Measurements from ENCODE around the gene ADGRL3.
"Not testable (repeated sequence)": the region's sequence is repeated elsewhere in the genome, so short reads cannot be mapped to it uniquely, and the experiment has no call there.

The ADGRL3 gene

GRCh38 chr4:61911313-61911756 is 711.2 kb downstream of the ADGRL3 start:
- no peak for DNase-seq (ENCODE audit: low spot score)

- DNase-seq (ENCODE audit: low spot score) = no peak
Measured at GRCh38 chr4:61913619-61914018, 713.5 kb downstream of the ADGRL3 start.

- DNase-seq (ENCODE audit: low spot score) = no peak
Measured at GRCh38 chr4:61915501-61915900, 715.4 kb downstream of the ADGRL3 start.

GRCh38 chr4:61918507-61918906 is 718.4 kb downstream of the ADGRL3 start:
- no peak for DNase-seq (ENCODE audit: low spot score)

- no peak for DNase-seq (ENCODE audit: low spot score)
Measured at GRCh38 chr4:61918987-61919386, 718.9 kb downstream of the ADGRL3 start.

- no peak for DNase-seq (ENCODE audit: low spot score)
Measured at GRCh38 chr4:61919561-61919960, 719.4 kb downstream of the ADGRL3 start.

- DNase-seq (ENCODE audit: low spot score) = no peak
Measured at GRCh38 chr4:61921920-61922319, 721.8 kb downstream of the ADGRL3 start.

- DNase-seq (ENCODE audit: low spot score) = no peak
Measured at GRCh38 chr4:61922766-61923165, 722.6 kb downstream of the ADGRL3 start.

GRCh38 chr4:61923179-61923578 is 723.1 kb downstream of the ADGRL3 start:
- DNase-seq (ENCODE audit: low spot score) = no peak

GRCh38 chr4:61924131-61924530 is 724.0 kb downstream of the ADGRL3 start:
- DNase-seq (ENCODE audit: low spot score) = no peak

GRCh38 chr4:61933527-61933926 is 733.4 kb downstream of the ADGRL3 start:
- DNase-seq (ENCODE audit: low spot score) = no peak

- no peak for DNase-seq (ENCODE audit: low spot score)
Measured at GRCh38 chr4:61934198-61934597, 734.1 kb downstream of the ADGRL3 start.

GRCh38 chr4:61938250-61938846 is 738.2 kb downstream of the ADGRL3 start:
- no peak for DNase-seq (ENCODE audit: low spot score)

- DNase-seq (ENCODE audit: low spot score) = no peak
Measured at GRCh38 chr4:61950625-61951024, 750.5 kb downstream of the ADGRL3 start.

GRCh38 chr4:61953386-61953785 is 753.3 kb downstream of the ADGRL3 start:
- DNase-seq (ENCODE audit: low spot score) = no peak

- DNase-seq (ENCODE audit: low spot score) = no peak
Measured at GRCh38 chr4:61958591-61958990, 758.5 kb downstream of the ADGRL3 start.

GRCh38 chr4:61959087-61959486 is 759.0 kb downstream of the ADGRL3 start:
- DNase-seq (ENCODE audit: low spot score) = no peak

GRCh38 chr4:61984260-61984909 is 784.3 kb downstream of the ADGRL3 start:
- no peak for DNase-seq (ENCODE audit: low spot score)

- DNase-seq (ENCODE audit: low spot score) = no peak
Measured at GRCh38 chr4:61985426-61985825, 785.3 kb downstream of the ADGRL3 start.

GRCh38 chr4:61986929-61987328 is 786.8 kb downstream of the ADGRL3 start:
- not testable (repeated sequence) for DNase-seq (ENCODE audit: low spot score)

GRCh38 chr4:61992351-61992750 is 792.2 kb downstream of the ADGRL3 start:
- no peak for DNase-seq (ENCODE audit: low spot score)

GRCh38 chr4:61994036-61994435 is 793.9 kb downstream of the ADGRL3 start:
- DNase-seq (ENCODE audit: low spot score) = no peak

- no peak for DNase-seq (ENCODE audit: low spot score)
Measured at GRCh38 chr4:61995717-61996340, 795.7 kb downstream of the ADGRL3 start.

- DNase-seq (ENCODE audit: low spot score) = no peak
Measured at GRCh38 chr4:61996943-61997342, 796.8 kb downstream of the ADGRL3 start.
